HL-60 (cell line): Measurements from ENCODE around the gene HDHD5.
A peak's percentile ranks its signal among the peaks of the same experiment; 100 is the strongest.

Experiments
- DNase-seq, 2 experiments: peaks; one replicate each; pipeline ENCODE4 v3.0.0-alpha.2; 2010 to 2020; ENCODE audit warnings: low read depth in 1 of 2, low spot score in 1 of 2
- H3K27ac ChIP-seq: fragments of 250-450 bp; sonication (Bioruptor Pico); replicated peaks from 2 replicates; pipeline ENCODE4 v1.5.1; 2020; ENCODE audit warnings: mild to moderate bottlenecking, moderate library complexity
- H3K27me3 ChIP-seq: fragments of 250-450 bp; sonication (Bioruptor Pico); 2 replicates; pipeline ENCODE4 v1.5.1; 2021; ENCODE audit warnings: mild to moderate bottlenecking, moderate library complexity; ENCODE audit not compliant: insufficient read depth, poor library complexity, severe bottlenecking
- H3K4me3 ChIP-seq: replicated peaks from 2 replicates; pipeline ENCODE4 v1.5.1; 2011; ENCODE audit warnings: mild to moderate bottlenecking, control low read depth, low read length; ENCODE audit not compliant: insufficient read depth
- CTCF ChIP-seq: IDR thresholded peaks from one replicate; pipeline ENCODE4 v1.5.1; 2011; ENCODE audit warnings: low read length, control low read depth, inconsistent platforms; ENCODE audit not compliant: insufficient read depth
- GABPA ChIP-seq: IDR thresholded peaks from 2 replicates; pipeline ENCODE4 v1.6.1; 2012; ENCODE audit warnings: low read depth
- POLR2AphosphoS5 ChIP-seq: IDR thresholded peaks from 2 replicates; pipeline ENCODE4 v1.6.1; 2012; ENCODE audit warnings: low read depth
- REST ChIP-seq: IDR thresholded peaks from 2 replicates; pipeline ENCODE4 v1.6.1; 2012; ENCODE audit warnings: low read depth; ENCODE audit not compliant: insufficient replicate concordance
- SPI1 ChIP-seq: IDR thresholded peaks from 2 replicates; pipeline ENCODE4 v1.6.1; 2012; ENCODE audit warnings: low read depth, mild to moderate bottlenecking, borderline replicate concordance

Gene HDHD5

GRCh38 chr22:17095538-17095937 is 63.5 kb downstream of the HDHD5 start:
- TF ChIP-seq CTCF (no peak), REST (peak; percentile 8)
- no peaks in the 10 kb centered on the region for H3K27me3 ChIP-seq
- H3K4me3 ChIP-seq, result no peak overlapping the region
- peak overlapping the region; percentile 35 for H3K27ac ChIP-seq
- DNase-seq, result no peak

- Histone ChIP-seq H3K4me3 (no peak overlapping the region), H3K27ac (no peak overlapping the region), H3K27me3 (no peaks in the 10 kb centered on the region)
- TF ChIP-seq GABPA (no peak), SPI1 (no peak), CTCF (no peak), POLR2AphosphoS5 (no peak), REST (no peak)
- no peak for DNase-seq
These were observed 66.0 kb downstream of the HDHD5 start for GRCh38 chr22:17093081-17093480.

GRCh38 chr22:17091851-17092250 is 67.2 kb downstream of the HDHD5 start:
- no peak for DNase-seq
- TF ChIP-seq REST, result no peak
- no peak for TF ChIP-seq SPI1
- no peak for TF ChIP-seq GABPA
- TF ChIP-seq POLR2AphosphoS5, result no peak
- no peak for TF ChIP-seq CTCF
- no peaks in the 10 kb centered on the region for H3K27me3 ChIP-seq
- H3K27ac ChIP-seq, result no peak overlapping the region
- H3K4me3 ChIP-seq, result no peak overlapping the region
